HepG2 (cell line): ENCODE data around the gene RBBP6. TPM values are rescaled to one million over a fixed set of nuclear protein-coding genes. Genes with fewer than 3 reads are reported as not detected.

Source experiments
- ATAC-seq: fragments of 200-7000 bp; cut with Tn5 transposase; 3 replicates; pipeline ENCODE4 v1.9.1; 2020; ENCODE audit warnings: mild to moderate bottlenecking, moderate library complexity
- BruUV-seq: library from RNA; stranded (reverse); fragments of 400-500 nt; replicated peaks from 2 replicates; lab custom pipeline; 2021; lab: Mats Ljungman, UMichigan
- CTCF ChIA-PET: fragments of 300-600 bp; formaldehyde crosslinking; extraction: SDS; loops from one replicate; lab custom pipeline; 2021; ENCODE audit warnings: low total read pairs, inconsistent platforms, low intra/inter-chr PET ratio; lab: Yijun Ruan, JAX
- POLR2A ChIA-PET: fragments of 350-600 bp; sonication (Branson Sonifier 250); formaldehyde crosslinking; loops from one replicate; lab custom pipeline; 2020; ENCODE audit warnings: antibody characterized with exemption, inconsistent platforms; lab: Yijun Ruan, JAX
- DNase-seq: peaks from one replicate; pipeline ENCODE4 v3.0.0-alpha.2; 2015; ENCODE audit warnings: low spot score
- FAIRE-seq: peaks from 3 replicates; lab custom pipeline; 2011; peaks lifted over from hg19 to GRCh38; lab: Jason Lieb, UNC
- H2AFZ ChIP-seq: one replicate; pipeline ENCODE4 v1.6.1; 2011; ENCODE audit warnings: low read length, inconsistent platforms
- H3K27ac ChIP-seq: fragments of 300-600 bp; 3 replicates; pipeline ENCODE4 v1.8.0; 2011; ENCODE audit warnings: mixed run types, mild to moderate bottlenecking, mixed read lengths, low read length, inconsistent platforms; ENCODE audit not compliant: insufficient read depth; ENCODE audit errors: extremely low read length
- H3K27me3 ChIP-seq, 2 experiments: fragments of 200-600 bp in 1 of 2; 2 replicates in 1 of 2; 3 replicates in 1 of 2; pipeline versions ENCODE4 v1.6.0 to v1.8.0; 2011; ENCODE audit warnings: low read length in 2 of 2, mild to moderate bottlenecking in 2 of 2, moderate library complexity in 2 of 2, inconsistent platforms in 1 of 2; ENCODE audit not compliant: insufficient read depth in 2 of 2, control insufficient read depth in 1 of 2
- H3K36me3 ChIP-seq, 2 experiments: fragments of 200-600 bp in 1 of 2; replicated peaks in 1 of 2; 2 replicates in 1 of 2; 3 replicates in 1 of 2; pipeline versions ENCODE4 v1.5.1 to v1.8.0; 2011; ENCODE audit warnings: low read length in 2 of 2, inconsistent platforms in 1 of 2; ENCODE audit not compliant: insufficient read depth in 2 of 2, control insufficient read depth in 1 of 2
- H3K4me1 ChIP-seq: 2 replicates; pipeline ENCODE4 v1.5.1; 2012; ENCODE audit warnings: low read length, inconsistent platforms; ENCODE audit not compliant: insufficient read depth
- H3K4me2 ChIP-seq: 2 replicates; pipeline ENCODE4 v1.6.0; 2011; ENCODE audit warnings: low read depth, low read length, inconsistent platforms
- H3K4me3 ChIP-seq, 3 experiments: fragments of 200-600 bp in 1 of 3; sonication (generic), shearing (Covaris generic) in 1 of 3; replicated peaks in 1 of 3; 2 replicates each; pipeline ENCODE4 v1.5.1; 2011 to 2016; ENCODE audit warnings: low read length in 3 of 3, inconsistent platforms in 2 of 3, low read depth in 2 of 3, mild to moderate bottlenecking in 2 of 3, control low read depth in 1 of 3, mixed read lengths in 1 of 3; ENCODE audit not compliant: insufficient read depth in 1 of 3
- H3K79me2 ChIP-seq: one replicate; pipeline ENCODE4 v1.6.1; 2011; ENCODE audit warnings: low read length, inconsistent platforms; ENCODE audit not compliant: insufficient read depth
- H3K9ac ChIP-seq: 2 replicates; pipeline ENCODE4 v1.6.0; 2011; ENCODE audit warnings: mild to moderate bottlenecking, low read depth, low read length, inconsistent platforms; ENCODE audit not compliant: insufficient read depth
- H3K9me3 ChIP-seq: 2 replicates; pipeline ENCODE4 v1.5.1; 2012; ENCODE audit warnings: mild to moderate bottlenecking, low read length
- H4K20me1 ChIP-seq: 2 replicates; pipeline ENCODE4 v1.6.0; 2011; ENCODE audit warnings: inconsistent platforms, mild to moderate bottlenecking, low read length, moderate library complexity; ENCODE audit not compliant: insufficient read depth
- HNRNPUL1 ChIP-seq: fragments of 200-400 bp; formaldehyde crosslinking; IDR thresholded peaks from 2 replicates; pipeline ENCODE4 v1.6.1; 2017; ENCODE audit warnings: low read depth, mild to moderate bottlenecking, low read length, moderate library complexity
- NCOA2 ChIP-seq: sonication (generic); formaldehyde crosslinking; IDR thresholded peaks from 2 replicates; pipeline ENCODE4 v1.8.0; 2022; ENCODE audit warnings: inconsistent platforms
- NFE2 ChIP-seq: sonication (generic); formaldehyde crosslinking; IDR thresholded peaks from 2 replicates; pipeline ENCODE4 v1.4.0; 2020; ENCODE audit warnings: missing genetic modification reagents
- NFYB ChIP-seq: sonication (generic); formaldehyde crosslinking; IDR thresholded peaks from 2 replicates; pipeline ENCODE4 v1.4.0; 2020; ENCODE audit warnings: missing genetic modification reagents
- TEAD2 ChIP-seq: sonication (generic); formaldehyde crosslinking; IDR thresholded peaks from 2 replicates; pipeline ENCODE4 v1.9.0; 2021; ENCODE audit warnings: missing genetic modification reagents
- THYN1 ChIP-seq: sonication (generic); formaldehyde crosslinking; IDR thresholded peaks from 2 replicates; pipeline ENCODE4 v1.8.1; 2023; ENCODE audit warnings: low read depth, mild to moderate bottlenecking, moderate library complexity, missing genetic modification reagents, borderline replicate concordance
- WIZ ChIP-seq: sonication (generic); formaldehyde crosslinking; IDR thresholded peaks from 2 replicates; pipeline ENCODE4 v1.5.1; 2020; ENCODE audit warnings: mild to moderate bottlenecking, missing genetic modification reagents
- ZFP36 ChIP-seq: fragments of 150-350 bp; IDR thresholded peaks from 2 replicates; pipeline ENCODE4 v1.6.1; 2018; ENCODE audit warnings: borderline replicate concordance, low read length, low read depth; ENCODE audit not compliant: partially characterized antibody
- ZNF138 ChIP-seq: sonication (generic); formaldehyde crosslinking; IDR thresholded peaks from 2 replicates; pipeline ENCODE4 v1.5.0; 2020; ENCODE audit warnings: mild to moderate bottlenecking, low read depth, missing genetic modification reagents
- ZNF143 ChIP-seq: sonication (generic); formaldehyde crosslinking; IDR thresholded peaks from 2 replicates; pipeline ENCODE4 v1.4.0; 2020; ENCODE audit warnings: missing genetic modification reagents
- ZNF256 ChIP-seq: sonication (generic); formaldehyde crosslinking; conservative IDR thresholded peaks from 2 replicates; pipeline ENCODE4 v1.4.0; 2020; ENCODE audit warnings: missing genetic modification reagents
- ZNF496 ChIP-seq: sonication (generic); formaldehyde crosslinking; IDR thresholded peaks from 2 replicates; pipeline ENCODE4 v1.8.1; 2023; ENCODE audit warnings: mild to moderate bottlenecking, moderate library complexity, missing genetic modification reagents; ENCODE audit not compliant: insufficient replicate concordance
- ZNF510 ChIP-seq: sonication (generic); formaldehyde crosslinking; IDR thresholded peaks from 2 replicates; pipeline ENCODE4 v1.4.0; 2020; ENCODE audit warnings: low read depth, mild to moderate bottlenecking, missing genetic modification reagents
- ZNF615 ChIP-seq: sonication (generic); formaldehyde crosslinking; IDR thresholded peaks from 2 replicates; pipeline ENCODE4 v1.5.0; 2020; ENCODE audit warnings: mild to moderate bottlenecking, missing genetic modification reagents, borderline replicate concordance
- WGBS: methylation state at CpG from one replicate; pipeline ENCODE4 v1.1.6; 2017; ENCODE audit warnings: low lambda C conversion rate; 5-methylcytosine and 5-hydroxymethylcytosine counted together
- in situ Hi-C: cut with HindIII; loops from 2 replicates; pipeline ENCODE4 v1.10.0; 2017; ENCODE audit warnings: low pct_unique_long_range_greater_than_20kb; ENCODE audit not compliant: extremely low pct_ligation_motif_present
- intact Hi-C: fragments of 100-400 bp; cut with micrococcal nuclease; formaldehyde crosslinking; loops from one replicate; pipeline ENCODE4 v1.10.0; 2022; ENCODE audit not compliant: unreplicated experiment
- polyA plus RNA-seq, 8 experiments: library from polyadenylated mRNA; depleted of rRNA in 3 of 8; stranded (reverse) in 7 of 8; unstranded in 1 of 8; fragments of >200 nt; fragmentation: Illumina TruSeq in 4 of 8; extraction: Trizol in 4 of 8; gene quantifications; 2 replicates each; pipeline versions ENCODE4 v1.2.1 to v1.2.3, GENCODE V29; 2011 to 2016; ENCODE audit warnings: low read depth in 4 of 8, missing spikeins in 1 of 8, mixed read lengths in 1 of 8; ENCODE audit not compliant: insufficient read depth in 1 of 8
- total RNA-seq, 5 experiments: library from RNA; depleted of rRNA; stranded (reverse); fragments of >200 nt; fragmentation: Illumina TruSeq; extraction: Trizol; gene quantifications; 2 replicates each; pipeline ENCODE4 v1.2.3, GENCODE V29; 2016; ENCODE audit warnings: low read depth in 1 of 5
- TF ChIP-seq, protein P1 (sequence below): sonication (generic); formaldehyde crosslinking; IDR thresholded peaks from 2 replicates; pipeline ENCODE4 v1.5.0; 2020; ENCODE audit warnings: mild to moderate bottlenecking, missing genetic modification reagents

RBBP6 gene
- total and polyA plus RNA-seq, 2 of the 13 experiments (the other 11 are each of a cell fraction or from before 2014, with no cell fraction given): 37.1 to 70.9 TPM

DNA sequence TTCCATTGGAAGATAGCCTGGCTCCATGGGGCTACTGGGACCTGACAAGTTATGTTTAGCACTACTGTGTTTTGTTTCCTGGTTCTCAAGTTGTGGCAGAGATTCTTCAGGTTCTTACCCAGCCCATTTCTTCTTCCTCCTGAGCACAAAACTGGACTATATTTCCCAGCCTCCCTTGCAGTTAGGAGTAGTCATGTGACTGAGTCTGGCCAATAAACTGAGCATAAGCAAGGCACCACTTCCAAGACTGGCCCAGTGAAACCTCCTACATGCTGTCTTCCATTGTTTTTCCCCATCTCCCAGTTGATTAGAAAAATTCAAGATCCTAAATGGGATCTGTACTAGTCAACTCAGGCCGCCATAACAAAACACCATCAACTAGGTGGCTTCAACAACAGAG, 28.2 kb upstream of the RBBP6 start:
- Histone ChIP-seq H3K4me2 (no peak overlapping the region), H2AFZ (no peak overlapping the region), H3K4me1 (peaks cover 7% of the 10 kb centered on the region; the same call in 1 of the 2 replicates), H3K79me2 (no peaks in the 10 kb centered on the region), H3K4me3 (no peak overlapping the region), H4K20me1 (no peaks in the 10 kb centered on the region), H3K27me3 (no peaks in the 10 kb centered on the region), H3K9me3 (no peaks in the 10 kb centered on the region), H3K36me3 (no peaks in the 10 kb centered on the region), H3K27ac (no peak overlapping the region), H3K9ac (no peak overlapping the region)
- DNase-seq: no peak
- TF ChIP-seq ZNF138 (CRISPR knock-in tag) (no peak), ZNF143 (CRISPR knock-in tag) (peak; percentile 67)
- in situ Hi-C loops (no loop called here), intact Hi-C loops (loop anchor here (10.0 kb wide), 1 partner anchor 294 kb away; no protein-coding TSS in a partner anchor)
- POLR2A ChIA-PET: no interaction called here
- FAIRE-seq: no peak
- WGBS: 11% methylated on average over 1 of the region's 1 CpG
- CTCF ChIA-PET: no interaction called here
- no peak for ATAC-seq
- no TSS peak for BruUV-seq

DNA sequence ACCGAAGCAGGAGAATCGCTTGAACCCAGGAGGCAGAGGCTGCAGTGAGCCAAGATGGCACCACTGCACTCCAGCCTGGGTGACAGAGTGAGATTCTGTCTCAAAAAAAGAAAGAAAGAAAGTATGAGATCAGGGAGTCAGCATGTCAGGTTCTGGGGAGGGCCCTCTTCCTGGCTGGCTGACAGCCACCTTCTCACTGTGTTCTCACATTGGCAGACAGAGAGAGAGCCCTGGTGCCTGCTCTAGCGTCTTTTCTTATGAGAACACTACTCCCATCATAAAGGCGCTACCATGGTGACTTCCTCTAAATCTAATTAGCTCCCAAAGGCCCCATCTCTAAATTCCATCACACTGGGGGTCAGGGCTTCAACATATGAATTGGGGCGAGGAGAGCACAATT, 27.6 kb upstream of the RBBP6 start:
- WGBS: 44% methylated on average over 5 of the region's 5 CpGs
- Histone ChIP-seq H3K27me3 (no peaks in the 10 kb centered on the region), H3K27ac (no peak overlapping the region), H3K4me1 (peaks cover 11% of the 10 kb centered on the region), H2AFZ (no peak overlapping the region), H3K4me3 (no peak overlapping the region), H3K79me2 (no peaks in the 10 kb centered on the region), H3K36me3 (no peaks in the 10 kb centered on the region), H4K20me1 (no peaks in the 10 kb centered on the region), H3K4me2 (no peak overlapping the region), H3K9ac (no peak overlapping the region), H3K9me3 (no peaks in the 10 kb centered on the region)
- POLR2A ChIA-PET: no interaction called here
- DNase-seq (no peak), FAIRE-seq (no peak), ATAC-seq (no peak)
- in situ Hi-C loops (no loop called here), intact Hi-C loops (loop anchor here (10.0 kb wide), 1 partner anchor 293 kb away; no protein-coding TSS in a partner anchor)
- CTCF ChIA-PET: no interaction called here
- TF ChIP-seq TEAD2 (CRISPR knock-in tag): no peak
- no peak for TF ChIP-seq NFYB (CRISPR knock-in tag)
- no peak for TF ChIP-seq WIZ (CRISPR knock-in tag)
- TF ChIP-seq ZNF256 (CRISPR knock-in tag): no peak
- TF ChIP-seq ZNF496: no peak
- no peak for TF ChIP-seq ZNF510
- TF ChIP-seq, protein P1, sequence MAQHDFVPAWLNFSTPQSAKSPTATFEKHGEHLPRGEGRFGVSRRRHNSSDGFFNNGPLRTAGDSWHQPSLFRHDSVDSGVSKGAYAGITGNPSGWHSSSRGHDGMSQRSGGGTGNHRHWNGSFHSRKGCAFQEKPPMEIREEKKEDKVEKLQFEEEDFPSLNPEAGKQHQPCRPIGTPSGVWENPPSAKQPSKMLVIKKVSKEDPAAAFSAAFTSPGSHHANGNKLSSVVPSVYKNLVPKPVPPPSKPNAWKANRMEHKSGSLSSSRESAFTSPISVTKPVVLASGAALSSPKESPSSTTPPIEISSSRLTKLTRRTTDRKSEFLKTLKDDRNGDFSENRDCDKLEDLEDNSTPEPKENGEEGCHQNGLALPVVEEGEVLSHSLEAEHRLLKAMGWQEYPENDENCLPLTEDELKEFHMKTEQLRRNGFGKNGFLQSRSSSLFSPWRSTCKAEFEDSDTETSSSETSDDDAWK (CRISPR knock-in tag): no peak
- TF ChIP-seq ZNF615 (CRISPR knock-in tag): no peak
- no peak for TF ChIP-seq THYN1 (CRISPR knock-in tag)
- no peak for TF ChIP-seq HNRNPUL1
- no peak for TF ChIP-seq NFE2 (CRISPR knock-in tag)
- no peak for TF ChIP-seq ZFP36
- no peak for TF ChIP-seq NCOA2 (CRISPR knock-in tag)
- BruUV-seq: no TSS peak
